HUDEP-2 (cell line): ENCODE measurements around the gene HOXC9.
A peak's percentile ranks its signal among the peaks of the same experiment; 100 is the strongest.

ENCODE experiments used
- DNase-seq, 76 experiments: peaks; one replicate each; lab custom pipeline; 2025; ENCODE audit not compliant: unreplicated experiment in 76 of 76; lab: John Stamatoyannopoulos, UW

The HOXC9 gene

GRCh38 chr12:54000116-54001114 is at the start of gene HOXC9:
Gene HOXC9 (plus strand): TSS chr12:54000161. CDS start chr12:54000189, 28 bp downstream.
- no peak for DNase-seq

DNA sequence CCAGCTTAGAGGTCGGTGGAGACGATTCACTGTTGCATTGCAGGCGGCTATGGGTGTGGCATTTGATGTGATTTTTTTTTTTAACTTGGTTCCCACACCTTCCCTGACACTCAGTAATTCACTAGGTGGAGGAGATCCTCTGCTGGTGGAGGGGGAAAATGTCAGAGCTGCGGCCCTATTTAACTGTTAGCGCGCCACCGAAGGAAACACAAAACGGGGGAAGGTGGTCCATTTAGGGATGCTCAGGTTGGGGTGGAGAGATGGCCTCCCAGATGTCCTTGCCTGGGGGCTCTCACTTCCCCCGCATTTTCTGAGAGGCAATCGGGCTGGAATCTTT is 49.6 kb upstream of the HOXC9 start:
- no peak for DNase-seq

DNA sequence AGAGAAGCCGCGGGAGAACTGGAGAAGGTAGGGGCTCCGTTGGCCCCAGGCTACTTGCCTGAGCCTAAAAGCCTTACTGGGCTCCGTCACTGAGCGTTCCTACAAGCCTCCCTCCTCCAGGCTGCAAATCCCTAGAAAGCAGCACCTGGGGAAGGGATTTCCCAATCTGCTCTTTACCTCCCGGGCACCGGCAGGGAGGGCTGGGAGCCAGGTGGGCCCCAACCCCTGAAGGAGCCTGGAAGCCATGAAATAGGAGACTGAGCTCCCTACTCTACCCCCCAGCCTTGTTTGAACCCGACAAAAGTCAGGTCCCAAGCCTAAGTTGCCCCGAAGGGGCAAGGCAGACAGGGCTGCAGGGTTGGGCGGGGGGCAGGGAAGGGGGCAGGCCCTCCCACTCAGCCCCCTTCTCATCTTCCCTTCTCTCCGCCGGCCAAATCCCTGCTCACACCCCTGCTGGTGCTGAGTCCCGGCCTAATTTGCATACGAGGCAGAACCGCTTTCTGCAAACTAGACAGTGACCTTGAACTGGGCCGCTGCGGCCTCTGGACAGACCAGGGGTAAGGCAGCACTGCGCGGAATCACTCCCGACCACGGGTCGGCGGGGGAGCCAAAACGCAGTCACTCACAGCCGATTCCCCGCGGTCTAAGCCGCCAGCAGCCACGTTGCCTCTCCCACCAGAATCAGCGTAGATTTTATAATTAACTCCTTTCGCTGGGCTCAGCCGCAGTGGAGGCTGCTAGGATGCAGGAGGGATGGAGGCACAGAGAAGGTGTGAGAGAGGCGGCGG is 49.0 kb upstream of the HOXC9 start:
- no peak for DNase-seq

- no peak for DNase-seq
Observed at GRCh38 chr12:53951577-53952334, 48.2 kb upstream of the HOXC9 start.

DNA sequence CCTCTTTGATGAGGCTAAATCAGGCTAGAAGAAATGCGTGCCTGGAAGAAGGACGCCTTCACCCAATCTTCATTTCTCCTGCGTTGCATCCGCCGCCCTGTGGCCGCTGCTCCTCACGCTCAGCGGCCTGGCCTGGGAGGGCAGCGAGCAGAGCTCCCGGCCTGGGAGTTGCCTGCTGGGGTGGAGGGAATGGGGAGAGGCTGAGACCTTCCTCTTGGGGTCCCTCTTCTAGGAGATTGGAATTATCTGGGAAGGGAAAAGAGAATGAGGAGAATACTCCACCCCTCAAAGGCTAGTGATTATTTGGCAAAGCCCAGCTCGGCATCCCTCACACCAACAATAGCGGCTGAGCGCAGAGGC is 47.6 kb upstream of the HOXC9 start:
- DNase-seq: no peak

DNA sequence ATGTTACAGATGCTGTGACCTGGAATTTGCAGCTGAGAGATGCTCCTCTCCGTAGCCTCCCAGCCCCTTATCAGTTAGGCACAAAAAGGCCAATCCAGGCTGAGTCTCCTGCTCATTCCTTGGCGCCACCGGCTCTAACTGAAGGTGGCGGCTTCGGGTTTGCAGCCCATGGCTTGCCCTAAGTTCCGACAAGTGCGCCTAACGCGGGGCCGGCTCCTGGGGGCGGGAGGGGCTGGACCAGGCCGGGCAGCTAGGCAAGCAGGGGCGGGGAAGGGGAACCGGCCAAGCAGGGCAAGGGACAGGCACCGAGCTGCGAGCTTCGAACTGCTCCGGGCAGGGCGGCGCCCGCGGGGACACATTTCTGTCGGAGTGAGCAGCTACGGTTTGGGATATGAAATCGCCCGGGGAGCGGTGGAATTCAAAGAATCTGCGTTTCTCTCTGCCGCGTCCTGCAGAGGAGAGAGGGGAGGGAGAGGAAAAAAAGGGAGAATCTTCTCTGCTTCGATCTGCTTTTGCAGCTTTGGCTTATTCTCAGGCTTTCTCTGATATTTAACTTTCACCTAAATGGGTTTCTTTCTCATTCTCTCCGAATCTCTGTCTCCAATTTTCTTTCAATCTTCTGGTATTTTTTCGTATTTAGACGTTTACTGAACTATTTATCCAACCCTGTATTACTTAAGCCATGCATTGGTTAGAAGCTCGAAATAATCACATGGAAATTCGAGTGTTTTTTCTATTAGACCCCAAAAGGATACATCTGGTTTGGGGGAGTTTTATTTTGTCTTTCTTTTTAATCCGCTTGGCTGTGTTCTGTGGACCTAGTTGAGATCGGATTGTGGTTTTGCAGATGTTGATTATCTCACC is 46.9 kb upstream of the HOXC9 start:
- DNase-seq: no peak

DNA sequence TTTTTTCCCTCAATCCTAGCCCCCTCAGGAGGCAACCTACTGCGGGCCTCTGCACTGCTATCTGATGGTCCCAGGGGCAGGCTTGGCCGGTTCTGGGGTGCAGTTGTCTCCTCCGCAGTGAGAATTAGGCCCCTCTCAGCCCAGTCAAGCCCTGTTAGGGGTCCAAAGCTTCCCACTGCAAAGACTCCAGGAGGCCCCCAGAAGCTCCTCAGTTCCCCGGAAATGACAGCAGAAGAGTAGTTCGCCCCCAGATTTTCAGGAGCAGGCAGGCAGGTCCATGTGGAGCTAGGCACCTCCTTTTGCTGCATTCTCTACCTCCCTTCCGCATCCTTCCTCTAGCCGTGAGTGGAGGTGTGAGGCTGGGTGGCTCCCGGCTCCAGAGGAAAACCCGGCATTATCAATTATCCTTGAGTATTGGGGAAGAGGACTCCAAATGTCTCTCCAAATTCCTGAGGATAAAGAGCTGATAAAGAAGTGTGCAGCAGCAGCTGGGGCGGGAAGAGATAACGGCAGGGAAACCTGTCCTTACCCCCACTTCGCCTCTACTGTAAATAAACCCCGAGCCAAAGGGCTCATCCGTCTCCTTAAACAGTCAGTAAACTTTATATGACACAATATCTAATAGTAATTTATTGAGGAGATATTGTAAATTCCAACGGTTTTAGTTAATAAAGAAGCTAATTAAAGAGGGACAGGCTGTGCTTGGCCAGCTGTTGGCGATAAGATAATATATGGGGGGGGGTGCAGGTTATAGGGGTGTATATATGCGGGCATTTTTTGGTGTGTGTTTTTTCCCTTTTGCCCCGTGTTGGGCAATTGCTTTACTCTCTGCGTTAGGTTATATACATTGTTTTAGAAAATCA is 45.9 kb upstream of the HOXC9 start:
- no peak for DNase-seq

- DNase-seq: no peak
Observed at GRCh38 chr12:53954694-53955035, 45.3 kb upstream of the HOXC9 start, which contains the start of gene HOXC12. Gene HOXC12 (plus strand): TSS chr12:53954903. CDS start chr12:53954930, 27 bp downstream.

DNA sequence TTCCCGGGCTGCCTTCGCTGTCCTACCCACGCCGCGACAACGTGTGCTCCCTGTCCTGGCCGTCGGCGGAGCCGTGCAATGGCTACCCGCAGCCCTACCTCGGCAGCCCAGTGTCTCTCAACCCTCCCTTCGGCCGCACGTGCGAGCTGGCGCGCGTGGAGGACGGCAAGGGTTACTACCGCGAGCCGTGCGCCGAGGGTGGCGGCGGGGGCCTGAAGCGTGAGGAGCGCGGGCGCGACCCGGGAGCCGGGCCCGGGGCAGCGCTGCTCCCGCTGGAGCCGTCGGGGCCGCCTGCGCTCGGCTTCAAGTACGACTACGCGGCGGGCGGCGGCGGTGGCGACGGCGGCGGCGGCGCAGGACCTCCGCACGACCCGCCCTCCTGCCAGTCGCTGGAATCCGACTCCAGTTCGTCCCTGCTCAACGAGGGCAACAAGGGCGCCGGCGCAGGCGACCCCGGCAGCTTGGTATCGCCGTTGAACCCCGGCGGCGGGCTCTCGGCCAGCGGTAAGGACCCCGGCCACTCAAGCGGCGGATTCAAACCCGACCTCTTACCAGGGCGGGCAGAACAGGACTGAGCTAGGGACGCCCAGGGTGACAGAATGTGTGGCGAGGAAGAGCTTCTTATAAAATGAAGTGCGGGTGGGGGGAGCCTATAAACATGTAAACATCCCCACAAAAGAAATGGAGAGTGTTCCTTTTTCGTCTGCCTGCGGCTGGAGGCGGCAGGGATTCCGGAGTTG is 44.8 kb upstream of the HOXC9 start:
- DNase-seq: no peak

DNA sequence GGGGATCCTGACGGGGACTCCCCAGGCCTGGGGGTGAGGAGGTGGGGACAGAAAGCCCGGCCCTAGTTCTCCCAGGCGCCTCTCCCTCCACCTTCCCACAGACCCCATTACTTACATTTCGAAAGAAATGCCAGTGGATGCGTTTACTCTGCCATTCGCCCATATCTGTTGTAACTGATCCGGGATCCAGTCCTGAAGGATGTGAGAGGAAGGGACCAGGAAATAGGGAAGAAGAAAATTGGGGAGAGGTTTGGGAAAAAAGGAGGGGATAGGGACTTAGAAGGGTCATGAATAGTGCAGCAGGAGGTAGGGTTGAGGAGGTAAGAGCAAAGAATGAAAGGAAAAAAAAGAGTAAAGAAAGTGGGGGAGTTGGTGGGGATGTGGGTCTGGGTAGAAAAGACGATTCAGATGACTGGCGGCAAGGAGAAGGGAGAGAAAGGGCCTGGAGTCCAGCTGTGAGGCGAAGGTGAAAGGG is 44.1 kb upstream of the HOXC9 start:
- no peak for DNase-seq

- peak in 4 of 76 experiments; percentile 9 to 24 (median 14) for DNase-seq
Observed at GRCh38 chr12:53956251-53956887, 43.6 kb upstream of the HOXC9 start.

- DNase-seq: no peak
Observed at GRCh38 chr12:53956914-53957536, 42.9 kb upstream of the HOXC9 start.

DNA sequence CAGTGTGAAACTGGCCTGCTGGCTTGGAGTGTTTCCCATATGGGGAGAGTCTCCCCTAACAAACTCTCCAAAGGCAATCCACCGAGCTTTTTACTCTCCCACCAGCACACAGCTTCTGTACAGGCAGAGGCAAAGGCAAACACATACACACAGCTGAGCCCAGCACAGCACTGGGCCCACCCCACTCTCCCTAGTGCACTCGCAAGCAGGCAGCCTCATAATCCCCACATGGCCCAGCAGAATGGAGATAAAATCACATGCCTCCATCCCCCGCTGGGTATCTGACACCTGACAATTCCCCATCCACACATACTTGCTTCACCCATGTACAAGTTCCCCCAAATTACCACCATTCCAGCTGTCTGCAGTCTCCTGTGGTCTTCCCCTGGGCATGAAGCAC is 41.8 kb upstream of the HOXC9 start:
- no peak for DNase-seq

DNA sequence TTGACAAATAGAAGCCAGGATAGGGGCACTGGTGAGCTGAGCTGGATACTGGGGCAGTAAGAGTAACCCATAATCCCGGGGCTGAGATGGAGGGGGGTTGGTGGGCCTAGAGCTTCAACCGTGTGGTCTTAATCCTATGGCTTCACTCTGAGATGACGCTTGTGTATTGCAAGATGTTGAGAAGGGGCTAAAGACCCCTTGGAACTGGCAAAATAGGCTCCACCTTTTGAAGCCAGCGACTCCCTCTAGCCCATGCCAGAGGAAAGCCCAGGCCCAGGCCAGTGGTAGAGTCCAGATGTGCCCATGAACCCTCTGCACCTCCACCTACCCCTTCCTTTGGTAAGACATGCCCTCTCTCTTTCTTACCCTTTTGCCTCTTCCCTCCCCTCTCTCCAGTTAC is 40.6 kb upstream of the HOXC9 start:
- DNase-seq: no peak

GRCh38 chr12:53960187-53961024 is 39.6 kb upstream of the HOXC9 start:
- no peak for DNase-seq

- DNase-seq: no peak
Observed at GRCh38 chr12:53961025-53961761, 38.8 kb upstream of the HOXC9 start.
